PC-9 (cell line): ENCODE data around the gene ALMS1. TPM values are rescaled to one million over a fixed set of nuclear protein-coding genes. Genes with fewer than 3 reads are reported as not detected.

Source experiments
- BruUV-seq: library from RNA; stranded (reverse); fragments of 400-500 nt; replicated peaks from 2 replicates; lab custom pipeline; 2021; lab: Mats Ljungman, UMichigan
- CTCF ChIA-PET: fragments of 300-600 bp; sonication (Branson Sonifier 250); formaldehyde crosslinking; loops from one replicate; lab custom pipeline; 2022; ENCODE audit warnings: antibody characterized with exemption; lab: Charles Lee
- POLR2A ChIA-PET: fragments of 300-600 bp; sonication (Branson Sonifier 250); formaldehyde crosslinking; loops from one replicate; lab custom pipeline; 2022; ENCODE audit warnings: antibody characterized with exemption; ENCODE audit not compliant: unreplicated experiment; lab: Charles Lee
- DNase-seq, 2 experiments: peaks; one replicate each; pipeline versions ENCODE4 v3.0.0 to v3.0.0-alpha.2; 2015 to 2022; ENCODE audit warnings: mixed read lengths in 1 of 2
- H2AFZ ChIP-seq: fragments of 200-600 bp; sonication (generic); 2 replicates; pipeline ENCODE4 v1.8.1; 2017; ENCODE audit warnings: antibody characterized with exemption
- H3F3A ChIP-seq: fragments of 200-600 bp; sonication (generic); 2 replicates; pipeline ENCODE4 v1.8.1; 2017; ENCODE audit warnings: antibody characterized with exemption, mild to moderate bottlenecking, low read depth; ENCODE audit not compliant: insufficient read depth
- H3K27ac ChIP-seq: fragments of 200-600 bp; sonication (generic); 2 replicates; pipeline ENCODE4 v1.6.1; 2016; ENCODE audit warnings: mixed run types
- H3K27me3 ChIP-seq: fragments of 200-600 bp; sonication (generic); 2 replicates; pipeline ENCODE4 v1.6.1; 2016; ENCODE audit warnings: low read depth, mixed run types; ENCODE audit not compliant: insufficient read depth
- H3K36me3 ChIP-seq: fragments of 200-600 bp; sonication (generic); 2 replicates; pipeline ENCODE4 v1.6.1; 2016; ENCODE audit warnings: low read depth, mixed run types
- H3K4me1 ChIP-seq: fragments of 200-600 bp; sonication (generic); replicated peaks from 2 replicates; pipeline ENCODE4 v1.6.1; 2016; ENCODE audit warnings: mixed run types; ENCODE audit not compliant: insufficient read depth
- H3K4me2 ChIP-seq: fragments of 200-600 bp; sonication (generic); 2 replicates; pipeline ENCODE4 v1.6.1; 2017; ENCODE audit warnings: mixed run types
- H3K4me3 ChIP-seq: fragments of 200-600 bp; sonication (generic); 2 replicates; pipeline ENCODE4 v1.6.1; 2016; ENCODE audit warnings: mixed run types
- H3K79me2 ChIP-seq: fragments of 200-600 bp; sonication (generic); 2 replicates; pipeline ENCODE4 v1.6.1; 2017; ENCODE audit warnings: low read depth, mixed run types
- H3K9me2 ChIP-seq: fragments of 200-600 bp; sonication (generic); 2 replicates; pipeline ENCODE4 v1.8.1; 2017; ENCODE audit warnings: mild to moderate bottlenecking; ENCODE audit not compliant: insufficient read depth
- H3K9me3 ChIP-seq: fragments of 200-600 bp; sonication (generic); 2 replicates; pipeline ENCODE4 v1.8.1; 2016; ENCODE audit warnings: low read depth; ENCODE audit not compliant: insufficient read depth
- H4K20me1 ChIP-seq: fragments of 200-600 bp; sonication (generic); 2 replicates; pipeline ENCODE4 v1.8.1; 2017; ENCODE audit not compliant: insufficient read depth
- CTCF ChIP-seq: fragments of 200-600 bp; sonication (generic); conservative IDR thresholded peaks from 2 replicates; pipeline ENCODE4 v1.6.1; 2017; ENCODE audit warnings: mixed run types, antibody characterized with exemption, mild to moderate bottlenecking, moderate library complexity
- EZH2 ChIP-seq: fragments of 200-600 bp; sonication (generic); IDR thresholded peaks from 2 replicates; pipeline ENCODE4 v1.8.0; 2017; ENCODE audit warnings: antibody characterized with exemption, low read depth
- intact Hi-C: fragments of 100-400 bp; cut with micrococcal nuclease; formaldehyde crosslinking; loops from one replicate; pipeline ENCODE4 v1.10.0; 2022; ENCODE audit not compliant: unreplicated experiment
- total RNA-seq: library from RNA; stranded (reverse); gene quantifications from 2 replicates; pipeline ENCODE4 v1.2.3, GENCODE V29; 2021

ALMS1 gene
- total RNA-seq, 1 experiment from 2014 or later, result 16.7 TPM

- intact Hi-C loops, result loop anchor here (10.0 kb wide), 1 partner anchor 152 kb away; the partner anchor contains the start of genes CCT7 and PRADC1
- H3K27me3 ChIP-seq, result peaks cover 8% of the 10 kb centered on the region
- BruUV-seq, result no TSS peak
- ChIA-PET CTCF (no interaction called here), POLR2A (no interaction called here)
- no peaks in the 10 kb centered on the region for H3K36me3 ChIP-seq
- peaks cover 6% of the 10 kb centered on the region; the same call in 1 of the 2 replicates for H4K20me1 ChIP-seq
- H3K27ac ChIP-seq, result no peak overlapping the region
- peaks cover 34% of the 10 kb centered on the region for H3K79me2 ChIP-seq
- DNase-seq, result no peak
- 0 out of 2 replicates have a peak, but pooled peaks cover 6% of the 10 kb centered on the region for H3K9me2 ChIP-seq
- H2AFZ ChIP-seq, result peak overlapping the region; percentile 94
- no peak for TF ChIP-seq EZH2
- no peak for TF ChIP-seq CTCF
- H3K9me3 ChIP-seq, result no peaks in the 10 kb centered on the region
- H3K4me3 ChIP-seq, result peak overlapping the region; percentile 99
- peaks cover 18% of the 10 kb centered on the region for H3K4me1 ChIP-seq
- peak overlapping the region; percentile 93 for H3K4me2 ChIP-seq
- peaks cover 6% of the 10 kb centered on the region; the same call in 1 of the 2 replicates for H3F3A ChIP-seq
Measured at GRCh38 chr2:73386894-73387636, 1.4 kb downstream of the ALMS1 start.

GRCh38 chr2:73402386-73403103, 16.9 kb downstream of the ALMS1 start:
- no peak for TF ChIP-seq EZH2
- TF ChIP-seq CTCF, result no peak
- no peaks in the 10 kb centered on the region for H3K27me3 ChIP-seq
- H3K9me2 ChIP-seq, result no peaks in the 10 kb centered on the region
- ChIA-PET POLR2A (no interaction called here), CTCF (no interaction called here)
- no peak overlapping the region for H3K4me3 ChIP-seq
- no peak for DNase-seq
- no TSS peak for BruUV-seq
- H3K36me3 ChIP-seq, result no peaks in the 10 kb centered on the region
- no peaks in the 10 kb centered on the region for H3K79me2 ChIP-seq
- H3K9me3 ChIP-seq, result peaks cover 12% of the 10 kb centered on the region
- no peak overlapping the region for H3K4me2 ChIP-seq
- H2AFZ ChIP-seq, result no peak overlapping the region
- H3K4me1 ChIP-seq, result no peaks in the 10 kb centered on the region
- no peaks in the 10 kb centered on the region for H3F3A ChIP-seq
- H3K27ac ChIP-seq, result no peak overlapping the region
- intact Hi-C loops, result no loop called here
- H4K20me1 ChIP-seq, result no peaks in the 10 kb centered on the region; the same call in 1 of the 2 replicates

GRCh38 chr2:73403237-73403636, 17.6 kb downstream of the ALMS1 start:
- ChIA-PET POLR2A (no interaction called here), CTCF (no interaction called here)

More at GRCh38 chr2:73403237-73403636, 17.6 kb downstream of the ALMS1 start:
- intact Hi-C loops, result no loop called here
- H3K27ac ChIP-seq, result no peak overlapping the region
- no TSS peak for BruUV-seq
- H3K9me2 ChIP-seq, result no peaks in the 10 kb centered on the region
- H4K20me1 ChIP-seq, result no peaks in the 10 kb centered on the region; the same call in 1 of the 2 replicates
- no peaks in the 10 kb centered on the region for H3K79me2 ChIP-seq
- H3K36me3 ChIP-seq, result no peaks in the 10 kb centered on the region; the same call in 1 of the 2 replicates
- no peak overlapping the region for H3K4me2 ChIP-seq
- no peak overlapping the region for H2AFZ ChIP-seq
- no peak for DNase-seq
- TF ChIP-seq EZH2 (no peak), CTCF (no peak)
- no peaks in the 10 kb centered on the region for H3F3A ChIP-seq
- no peaks in the 10 kb centered on the region for H3K27me3 ChIP-seq
- no peak overlapping the region for H3K4me3 ChIP-seq
- no peaks in the 10 kb centered on the region for H3K4me1 ChIP-seq
- H3K9me3 ChIP-seq, result peaks cover 12% of the 10 kb centered on the region
